LoVo (cell line): ENCODE results near the gene NAA10.
"Not testable (repeated sequence)": the region's sequence is repeated elsewhere in the genome, so short reads cannot be mapped to it uniquely, and the experiment has no call there.

Experiments
- DNase-seq: peaks from one replicate; pipeline ENCODE4 v3.0.0-alpha.2; 2016; ENCODE audit warnings: low spot score

NAA10 gene

GRCh38 chrX:153934762-153935325 lies at the start of gene NAA10:
TSS of gene NAA10 (minus strand) at chrX:153935037. CDS start at chrX:153934904, 133 bp downstream.
- DNase-seq, result peak; percentile 74

- DNase-seq, result no peak
Observed at GRCh38 chrX:153983321-153983801, 48.5 kb upstream of the NAA10 start.

DNA sequence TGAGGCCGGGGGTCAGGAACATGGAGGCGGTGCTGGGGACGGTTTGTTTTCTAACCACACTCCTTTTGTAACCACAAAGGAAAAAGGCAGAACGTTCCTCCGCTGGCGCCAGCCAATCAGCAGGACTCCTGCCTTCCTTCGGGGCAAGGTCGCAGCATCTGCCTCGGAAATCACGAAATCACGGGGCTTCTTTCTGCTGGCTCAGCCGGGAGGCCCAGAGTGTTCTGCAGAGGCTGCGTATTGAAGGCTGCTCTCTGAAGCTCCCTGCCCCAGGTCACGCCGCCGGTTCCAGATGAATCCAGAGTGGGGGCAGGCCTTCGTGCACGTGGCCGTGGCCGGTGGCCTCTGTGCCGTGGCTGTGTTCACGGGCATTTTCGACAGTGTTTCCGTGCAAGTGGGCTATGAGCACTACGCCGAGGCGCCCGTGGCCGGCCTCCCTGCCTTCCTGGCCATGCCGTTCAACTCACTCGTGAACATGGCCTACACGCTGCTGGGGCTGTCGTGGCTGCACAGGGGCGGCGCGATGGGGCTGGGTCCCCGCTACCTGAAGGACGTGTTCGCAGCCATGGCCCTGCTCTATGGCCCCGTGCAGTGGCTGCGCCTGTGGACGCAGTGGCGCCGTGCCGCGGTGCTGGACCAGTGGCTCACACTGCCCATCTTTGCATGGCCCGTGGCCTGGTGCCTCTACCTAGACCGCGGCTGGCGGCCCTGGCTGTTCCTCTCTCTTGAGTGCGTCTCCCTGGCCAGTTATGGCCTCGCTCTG lies 47.1 kb upstream of the NAA10 start:
- DNase-seq, result no peak

GRCh38 chrX:153981231-153981630 lies 46.4 kb upstream of the NAA10 start:
- DNase-seq, result no peak

GRCh38 chrX:153980394-153980793 lies 45.6 kb upstream of the NAA10 start:
- not testable (repeated sequence) for DNase-seq

DNA sequence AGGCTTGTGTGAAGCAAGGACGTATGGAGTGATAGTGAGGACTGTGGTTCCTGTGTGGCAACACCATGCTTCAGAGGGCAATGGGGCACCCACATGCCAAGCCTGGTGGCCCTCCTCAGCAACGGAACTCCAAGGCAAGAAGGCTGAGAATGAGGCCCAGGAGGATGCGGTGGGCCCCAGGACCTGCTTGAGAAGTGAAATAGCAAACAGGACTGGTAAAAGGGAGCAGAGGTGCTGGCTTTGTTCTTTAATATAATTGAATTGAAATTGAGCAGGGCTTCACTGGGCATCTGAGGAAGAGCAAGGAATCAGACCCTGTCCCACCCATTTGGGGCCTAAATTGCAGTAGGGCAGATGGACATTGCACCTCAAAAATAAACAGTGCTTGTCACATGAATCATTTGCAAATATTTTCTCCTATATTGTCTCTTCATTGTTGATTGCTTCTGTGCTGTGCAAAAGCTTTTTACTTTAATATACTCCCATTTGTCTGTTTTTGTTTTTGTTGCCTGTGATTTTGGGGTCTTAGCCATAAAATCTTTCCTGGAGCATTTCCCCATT lies 40.0 kb upstream of the NAA10 start:
- no peak for DNase-seq

DNA sequence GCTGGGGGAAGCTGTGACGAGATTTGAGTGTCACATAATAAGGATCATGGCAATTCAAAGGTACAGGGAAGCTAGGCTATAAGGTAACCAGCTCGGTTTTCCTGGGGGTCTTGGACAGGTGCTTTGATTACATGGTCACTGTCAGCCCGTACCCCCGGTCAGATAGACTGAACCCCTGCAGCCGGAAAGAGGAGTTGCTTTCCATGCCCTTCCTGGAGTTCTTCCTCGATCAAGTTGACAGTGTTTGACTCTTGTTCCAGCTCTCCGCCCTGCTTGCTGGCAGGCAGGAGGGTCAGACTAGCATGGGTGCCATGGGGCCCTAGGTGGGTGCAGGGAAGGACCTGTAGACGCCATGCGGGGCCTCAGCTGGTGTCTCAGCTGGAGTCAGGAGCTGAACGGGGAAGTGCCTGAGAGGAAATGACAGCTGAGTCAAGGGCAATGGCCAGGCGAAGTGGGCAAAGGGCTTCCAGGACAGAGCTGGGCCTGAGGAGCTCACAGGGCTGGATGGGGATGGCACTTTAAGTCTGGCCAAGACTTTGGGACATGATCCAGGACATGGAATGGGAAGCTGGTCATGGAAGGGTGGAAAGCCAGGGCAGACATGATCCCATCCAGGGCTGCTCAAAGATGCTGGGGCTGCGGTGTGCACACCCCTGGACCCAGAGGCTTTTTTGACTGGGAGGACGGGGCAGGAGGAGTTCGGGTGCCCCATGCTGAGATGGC lies 39.3 kb upstream of the NAA10 start:
- no peak for DNase-seq

GRCh38 chrX:153973127-153974002 lies 38.5 kb upstream of the NAA10 start:
- no peak for DNase-seq

- peak; percentile 83 for DNase-seq
Observed at GRCh38 chrX:153972368-153973126, 37.7 kb upstream of the NAA10 start, which contains the start of gene TMEM187. TSS of gene TMEM187 (plus strand) at chrX:153972754. CDS start at chrX:153982063, 9,309 bp downstream.

GRCh38 chrX:153971450-153972367 lies 36.9 kb upstream of the NAA10 start, which contains the start of gene HCFC1:
TSS of gene HCFC1 (minus strand) at chrX:153971818. CDS start at chrX:153970840, 978 bp downstream.
- DNase-seq, result peak; percentile 88

DNA sequence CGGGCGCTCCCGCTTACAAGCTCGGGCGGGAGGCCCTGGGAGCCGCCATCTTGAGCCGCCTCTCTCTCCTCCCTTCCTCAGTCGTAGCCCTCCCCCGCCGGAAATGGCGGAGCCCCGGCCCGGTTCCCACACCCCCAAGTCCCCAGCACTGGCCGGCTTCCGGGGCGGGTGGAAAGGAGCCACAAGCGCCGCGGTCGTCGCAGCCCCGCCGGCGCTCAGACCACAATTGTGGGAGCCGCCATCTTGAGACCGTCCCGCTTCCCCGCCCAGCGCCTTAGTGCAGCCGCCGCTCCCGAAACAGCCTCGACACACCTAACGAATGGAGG lies 36.2 kb upstream of the NAA10 start:
- DNase-seq, result peak; percentile 73

DNA sequence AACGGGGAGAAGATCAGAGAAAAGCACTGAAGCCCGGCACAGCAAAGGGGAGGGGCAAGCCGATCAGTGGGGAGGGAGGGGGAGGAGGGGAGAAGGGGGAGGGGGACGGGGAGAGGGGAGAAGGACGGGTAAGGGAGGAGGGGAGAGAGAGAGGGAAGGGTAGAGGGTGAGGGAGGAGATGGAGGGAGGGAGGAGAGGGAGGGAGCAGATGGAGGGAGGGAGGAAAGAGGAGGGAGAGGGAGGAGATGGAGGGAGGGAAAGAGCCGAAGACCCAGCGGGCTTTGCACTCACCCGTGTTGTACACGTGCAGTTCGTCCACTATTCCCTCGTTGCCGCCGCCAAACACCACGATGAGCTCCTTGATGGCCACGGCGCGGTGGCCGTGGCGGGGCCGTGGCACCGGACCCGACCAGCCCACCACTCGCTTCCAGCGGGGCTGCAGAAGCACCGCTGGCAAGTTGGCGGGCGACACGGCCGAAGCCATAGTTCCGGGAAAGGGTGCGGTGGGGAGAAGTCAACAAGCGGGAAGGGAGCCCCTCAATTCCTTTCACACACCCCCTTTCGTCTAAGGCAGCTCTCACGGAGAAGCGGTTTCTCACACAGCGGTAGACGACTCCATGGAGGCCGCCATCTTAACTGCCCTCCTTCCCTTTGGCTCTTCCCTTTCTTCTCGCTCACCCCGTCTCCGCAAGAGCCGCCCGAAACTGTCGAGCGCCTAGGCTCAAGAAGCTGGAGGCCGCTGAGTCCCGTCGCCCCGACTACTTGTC lies 35.7 kb upstream of the NAA10 start:
- DNase-seq, result no peak

DNA sequence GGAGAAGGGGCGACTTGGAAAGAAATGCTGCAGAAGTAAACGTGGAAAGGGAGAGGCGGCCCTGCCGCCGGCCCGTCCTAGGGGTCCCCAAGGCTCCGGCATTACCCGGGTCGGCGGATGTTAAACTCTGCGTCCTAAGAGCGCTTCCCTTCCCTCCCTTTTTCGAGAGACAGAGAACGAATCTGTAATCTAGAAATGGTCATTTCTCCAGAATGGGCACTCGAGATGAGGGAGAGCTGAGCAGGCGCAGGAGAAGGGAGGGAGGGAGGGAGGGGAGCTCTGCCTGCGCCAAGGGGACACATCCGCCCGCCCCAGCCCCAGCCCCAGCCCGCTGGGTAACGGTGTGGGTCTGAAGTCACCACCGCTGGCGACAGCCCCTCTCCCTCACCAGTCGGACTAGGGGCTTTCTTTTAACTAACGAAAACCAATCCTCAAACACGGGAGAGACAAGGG lies 35.1 kb upstream of the NAA10 start:
- no peak for DNase-seq

DNA sequence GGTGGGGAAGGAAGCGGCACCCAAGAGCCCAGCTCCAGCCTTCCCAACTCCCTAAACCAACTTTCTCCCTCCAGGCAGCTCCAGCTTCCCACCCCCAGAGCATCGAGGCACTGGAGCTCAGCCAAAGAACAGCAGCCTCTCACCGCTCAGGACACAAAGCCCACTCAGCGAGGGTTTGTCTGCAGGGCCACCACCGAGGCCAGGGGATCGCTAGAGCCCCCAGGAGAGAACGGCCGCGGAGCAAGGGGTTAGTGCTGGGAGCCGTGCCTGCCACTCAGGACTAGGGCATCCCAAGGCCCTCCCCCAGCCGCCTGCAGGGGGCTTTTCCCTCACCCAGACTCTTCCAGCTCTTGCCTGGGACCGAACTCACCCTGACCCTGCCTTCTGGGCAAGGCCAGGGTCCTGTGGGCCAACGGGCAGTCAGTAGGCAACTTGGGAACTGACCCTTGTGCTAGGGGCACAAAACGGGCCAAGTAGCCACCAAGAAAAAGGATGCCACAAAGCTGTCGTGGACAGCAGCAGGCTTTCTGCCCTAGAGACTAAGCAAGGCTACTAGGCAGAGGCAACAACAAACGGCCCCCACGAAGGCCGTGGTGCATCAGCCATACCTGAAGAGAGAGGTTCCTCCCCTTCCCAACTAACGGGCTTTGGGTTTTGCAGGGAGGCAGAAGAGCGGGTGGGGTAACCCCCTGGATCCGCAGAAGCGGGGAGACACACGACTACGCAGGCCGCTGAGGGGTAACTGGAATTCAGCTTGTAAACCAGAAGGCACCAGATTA lies 34.5 kb upstream of the NAA10 start:
- DNase-seq, result no peak

GRCh38 chrX:153968754-153969124 lies 33.9 kb upstream of the NAA10 start:
- no peak for DNase-seq

DNA sequence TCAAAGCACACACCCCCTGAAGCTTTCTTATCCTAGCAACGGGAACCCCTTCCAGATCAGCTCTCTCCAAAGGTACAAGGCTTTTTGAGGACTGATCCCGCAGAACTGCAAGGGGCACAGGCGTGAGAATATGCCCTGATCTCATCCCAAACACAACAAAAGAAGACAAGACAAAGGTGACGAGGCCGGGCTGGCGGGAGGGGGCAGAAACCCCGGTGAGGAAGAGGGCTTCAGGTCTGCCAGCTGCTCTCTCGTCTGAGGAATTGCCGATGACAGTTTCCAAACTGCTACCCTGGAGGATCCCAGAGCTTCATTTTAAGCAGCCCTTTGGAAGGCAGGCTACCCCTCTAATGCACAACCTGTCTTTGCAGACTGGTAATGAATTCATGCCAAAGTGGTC lies 33.4 kb upstream of the NAA10 start:
- DNase-seq, result no peak

GRCh38 chrX:153967536-153968224 lies 32.8 kb upstream of the NAA10 start:
- no peak for DNase-seq
